Muscle of leg (tissue), 11 donors: Measurements from ENCODE around the gene RFPL1. TPM values are rescaled to one million over a fixed set of nuclear protein-coding genes. Genes with fewer than 3 reads are reported as not detected.

Experiments
- DNase-seq: peaks from one replicate; pipeline ENCODE4 v3.0.0; 2013
- H3K27ac ChIP-seq: one replicate; pipeline ENCODE4 v1.5.1; 2013; ENCODE audit warnings: mild to moderate bottlenecking, low read length, control low read depth
- H3K27me3 ChIP-seq: one replicate; pipeline ENCODE4 v1.6.1; 2013; ENCODE audit warnings: low read length; ENCODE audit not compliant: control insufficient read depth, insufficient read depth
- H3K36me3 ChIP-seq: one replicate; pipeline ENCODE4 v1.6.1; 2013; ENCODE audit warnings: low read length; ENCODE audit not compliant: control insufficient read depth, insufficient read depth
- H3K4me1 ChIP-seq: one replicate; pipeline ENCODE4 v1.6.1; 2013; ENCODE audit warnings: low read length; ENCODE audit not compliant: control insufficient read depth, insufficient read depth
- H3K4me3 ChIP-seq: one replicate; pipeline ENCODE4 v1.5.1; 2013; ENCODE audit warnings: low read length, control low read depth
- H3K9me3 ChIP-seq: replicated peaks from 2 replicates; pipeline ENCODE4 v1.6.1; 2013; ENCODE audit warnings: low read depth, low read length; ENCODE audit not compliant: control insufficient read depth
- WGBS: methylation state at CpG from one replicate; pipeline ENCODE4 v1.1.5; 2013; ENCODE audit warnings: missing lambda C conversion rate; ENCODE audit not compliant: insufficient coverage; 5-methylcytosine and 5-hydroxymethylcytosine counted together
- polyA plus RNA-seq, 8 donors: library from polyadenylated mRNA; unstranded; fragments of 120-200 nt; gene quantifications; one replicate each; pipeline versions ENCODE4 v1.2.1 to v1.2.3, GENCODE V29; 2013; ENCODE audit warnings: inconsistent platforms in 1 of 8, low replicate concordance in 1 of 8; ENCODE audit not compliant: insufficient read length in 8 of 8, insufficient read depth in 1 of 8
- total RNA-seq: library from RNA; stranded (reverse); fragments of 120-200 nt; gene quantifications from one replicate; pipeline ENCODE4 v1.2.4, GENCODE V29; 2013

RFPL1 gene
- total and polyA plus RNA-seq, 9 donors, result 0.24 to 0.48 (median 0.33) TPM; not detected in 6

DNA sequence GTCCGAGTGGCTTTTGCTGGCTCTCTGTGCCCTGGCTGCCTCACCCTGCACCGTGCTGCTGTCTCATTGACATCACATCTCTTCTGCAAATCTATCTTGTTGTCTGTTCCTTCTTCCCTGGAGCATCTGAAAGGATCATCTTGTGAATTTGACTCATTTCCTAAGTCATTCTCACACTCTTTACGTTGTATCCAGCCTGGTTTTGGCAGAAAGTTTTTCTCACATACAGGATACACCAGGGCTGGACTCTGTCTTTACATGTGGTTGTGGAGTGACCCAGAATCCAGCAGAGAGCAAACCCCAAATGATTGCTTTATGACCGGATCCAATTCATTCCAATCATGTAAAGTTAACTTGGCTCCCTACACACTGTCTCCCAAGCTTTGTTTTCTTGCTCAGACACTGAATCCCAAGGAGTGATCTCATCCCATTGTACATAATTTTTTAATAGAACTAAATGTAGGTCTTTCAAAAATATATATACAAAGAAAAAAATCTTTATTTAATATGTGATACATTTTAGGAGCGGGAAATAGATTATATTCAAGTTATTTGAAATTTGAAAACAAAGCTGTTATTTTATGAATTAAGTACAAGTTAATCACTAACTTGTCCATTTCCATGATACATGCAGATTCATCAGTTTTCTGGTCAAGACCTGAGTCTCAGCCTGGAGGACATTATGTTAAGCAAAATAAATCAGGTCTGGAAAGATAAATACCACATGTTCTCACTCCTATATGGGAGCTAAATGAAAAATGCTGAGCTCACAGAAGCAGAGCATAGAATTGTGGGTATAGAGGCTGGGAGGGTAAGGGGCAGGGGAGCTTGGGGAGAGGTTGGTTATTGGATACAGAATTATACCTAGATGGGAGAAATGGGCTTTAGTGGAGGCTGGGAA is 2.9 kb upstream of the RFPL1 start:
- H3K36me3 ChIP-seq, result no peaks in the 10 kb centered on the region
- H3K27ac ChIP-seq, result no peak overlapping the region
- H3K9me3 ChIP-seq, result no peaks in the 10 kb centered on the region
- H3K27me3 ChIP-seq, result peaks cover 10% of the 10 kb centered on the region
- no peaks in the 10 kb centered on the region for H3K4me1 ChIP-seq
- 29% methylated on average over 2 of the region's 5 CpGs for WGBS
- DNase-seq, result peak; percentile 79
- no peak overlapping the region for H3K4me3 ChIP-seq

DNA sequence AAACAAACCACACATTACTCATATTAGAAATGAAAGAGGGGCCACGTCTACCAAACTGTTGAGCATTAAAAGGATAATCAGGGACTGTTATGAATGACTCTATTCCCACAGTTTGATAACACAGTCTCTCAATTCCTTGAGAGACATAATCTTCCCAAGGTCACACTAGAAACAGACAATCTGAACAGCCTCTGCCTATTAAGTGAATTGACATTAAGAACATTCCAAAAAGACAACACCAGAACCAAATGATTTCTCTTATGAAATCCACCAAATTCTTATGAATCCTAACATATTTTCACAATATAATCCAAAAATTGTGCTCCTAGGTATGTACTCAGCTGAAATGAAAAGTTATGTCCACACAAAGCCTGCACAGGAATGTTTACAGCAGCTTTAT is 4.6 kb downstream of the RFPL1 start:
- DNase-seq, result no peak
- peaks cover 2% of the 10 kb centered on the region for H3K27me3 ChIP-seq
- H3K4me3 ChIP-seq, result no peak overlapping the region
- WGBS, result no CpG with 5 or more reads among the region's 1 CpG
- no peaks in the 10 kb centered on the region for H3K36me3 ChIP-seq
- no peak overlapping the region for H3K27ac ChIP-seq
- H3K4me1 ChIP-seq, result no peaks in the 10 kb centered on the region
- H3K9me3 ChIP-seq, result no peaks in the 10 kb centered on the region

DNA sequence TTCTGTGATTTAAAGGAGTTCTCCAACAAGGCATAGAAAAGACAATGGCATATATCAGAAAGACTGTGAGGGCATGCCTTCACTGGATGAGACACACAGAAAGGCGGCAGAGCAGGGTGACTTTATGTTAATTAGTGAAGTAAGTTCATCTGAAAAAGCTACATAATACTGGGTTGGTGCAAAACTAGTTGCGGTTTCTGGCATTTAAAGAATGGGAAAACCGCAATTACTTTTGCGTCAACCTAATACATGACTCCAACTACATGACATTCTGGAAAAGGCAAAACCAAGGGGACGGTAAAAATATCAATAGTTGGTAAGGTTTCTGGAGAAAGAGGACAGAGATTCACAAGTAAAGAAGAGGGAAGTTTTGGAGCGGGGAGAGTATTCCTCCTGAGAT is 5.1 kb downstream of the RFPL1 start:
- H3K27ac ChIP-seq, result no peak overlapping the region
- H3K9me3 ChIP-seq, result no peaks in the 10 kb centered on the region
- H3K36me3 ChIP-seq, result no peaks in the 10 kb centered on the region
- H3K27me3 ChIP-seq, result peaks cover 2% of the 10 kb centered on the region
- no peaks in the 10 kb centered on the region for H3K4me1 ChIP-seq
- no peak overlapping the region for H3K4me3 ChIP-seq
- no CpG with 5 or more reads among the region's 6 CpGs for WGBS
- no peak for DNase-seq

DNA sequence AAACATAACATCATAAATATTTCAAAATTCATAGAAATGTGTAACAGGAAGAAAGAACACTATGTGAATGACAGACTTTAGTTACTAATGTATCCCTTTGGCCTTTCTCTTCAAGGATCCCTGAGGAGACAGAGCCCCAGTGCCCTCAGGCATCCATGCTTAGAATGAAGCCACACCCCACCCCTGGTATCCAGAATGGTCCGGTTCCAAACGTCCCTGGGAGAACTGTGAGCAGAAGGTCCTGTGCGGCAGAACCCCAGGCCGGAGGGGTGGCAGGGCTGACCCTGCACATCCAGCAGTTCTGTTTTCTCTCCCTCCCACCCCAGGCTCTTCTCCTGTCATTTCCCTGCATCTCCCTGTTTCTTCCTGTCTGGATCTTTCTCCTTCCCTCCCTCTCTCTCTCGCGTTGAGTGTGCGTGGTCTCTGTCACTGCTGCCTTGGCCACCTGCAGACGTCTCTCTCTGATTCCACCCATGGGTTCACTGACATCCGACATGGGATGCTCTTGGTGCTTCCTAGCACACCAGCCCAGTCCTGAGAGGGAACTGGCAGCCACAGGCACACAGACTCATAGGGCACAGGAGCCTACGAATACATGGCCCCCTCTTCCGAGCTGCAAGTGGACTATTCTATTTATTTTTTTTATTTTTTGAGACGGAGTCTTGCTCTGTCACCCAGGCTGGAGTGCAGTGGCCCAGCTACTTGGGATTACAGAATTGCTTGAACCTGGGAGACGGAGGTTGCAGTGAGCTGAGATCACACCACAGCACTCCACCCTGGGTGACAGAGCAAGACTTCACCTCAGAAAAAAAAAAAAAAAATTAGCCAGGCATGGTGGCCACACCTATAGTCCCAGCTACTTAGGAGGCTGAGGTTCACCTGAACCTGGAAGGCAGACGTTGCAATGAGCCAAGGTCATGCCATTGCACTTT is 5.7 kb downstream of the RFPL1 start:
- Histone ChIP-seq H3K27me3 (peaks cover 2% of the 10 kb centered on the region), H3K9me3 (no peaks in the 10 kb centered on the region), H3K4me3 (no peak overlapping the region), H3K4me1 (no peaks in the 10 kb centered on the region), H3K36me3 (no peaks in the 10 kb centered on the region), H3K27ac (no peak overlapping the region)
- WGBS, result 51% methylated on average over 10 of the region's 14 CpGs
- no peak for DNase-seq

DNA sequence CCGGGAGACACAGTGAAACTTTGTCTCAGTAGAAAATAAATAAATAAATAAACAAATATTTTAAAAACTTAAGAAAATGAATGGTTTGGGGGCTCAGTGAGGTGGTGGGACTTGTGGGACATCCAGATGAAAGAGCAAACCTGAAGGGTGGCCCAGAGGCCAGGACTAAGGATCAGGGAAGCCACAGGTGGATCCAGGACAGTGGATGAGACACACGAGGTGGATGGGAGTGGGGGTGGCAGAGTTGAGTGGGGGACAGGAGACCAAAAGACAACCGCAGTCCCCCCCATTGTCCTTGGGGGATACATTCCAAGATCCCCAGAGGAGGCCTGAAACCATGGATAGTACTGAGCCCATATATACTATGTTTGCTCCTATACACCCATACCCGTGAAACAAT is 7.1 kb downstream of the RFPL1 start:
- Histone ChIP-seq H3K36me3 (no peaks in the 10 kb centered on the region), H3K27me3 (peaks cover 2% of the 10 kb centered on the region), H3K4me3 (no peak overlapping the region), H3K4me1 (no peaks in the 10 kb centered on the region), H3K27ac (no peak overlapping the region), H3K9me3 (no peaks in the 10 kb centered on the region)
- WGBS, result no CpG with 5 or more reads among the region's 4 CpGs
- DNase-seq, result no peak

DNA sequence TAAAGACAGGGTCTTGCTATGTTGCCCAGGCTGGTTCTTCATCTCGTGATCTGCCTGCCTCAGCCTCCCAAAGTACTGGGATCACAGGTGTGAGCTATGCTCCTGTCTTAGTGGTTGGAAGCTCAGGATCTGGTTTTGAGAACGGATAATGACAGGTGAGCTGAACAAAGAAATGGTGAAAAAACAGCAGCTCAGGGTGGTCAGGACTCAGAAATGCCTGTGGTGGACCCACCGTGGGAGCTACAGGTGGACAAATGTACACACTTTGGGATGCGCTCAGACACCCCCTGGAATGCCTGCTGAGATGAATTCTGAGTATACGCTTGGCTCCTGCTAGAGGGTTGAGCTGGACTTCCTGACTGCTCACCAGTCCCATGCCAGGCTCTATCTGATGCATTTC is 9.5 kb downstream of the RFPL1 start:
- H3K4me3 ChIP-seq, result no peak overlapping the region
- H3K27me3 ChIP-seq, result peaks cover 2% of the 10 kb centered on the region
- WGBS, result 73% methylated on average over 3 of the region's 5 CpGs
- no peaks in the 10 kb centered on the region for H3K4me1 ChIP-seq
- H3K9me3 ChIP-seq, result no peaks in the 10 kb centered on the region
- no peak overlapping the region for H3K27ac ChIP-seq
- no peak for DNase-seq
- H3K36me3 ChIP-seq, result no peaks in the 10 kb centered on the region

DNA sequence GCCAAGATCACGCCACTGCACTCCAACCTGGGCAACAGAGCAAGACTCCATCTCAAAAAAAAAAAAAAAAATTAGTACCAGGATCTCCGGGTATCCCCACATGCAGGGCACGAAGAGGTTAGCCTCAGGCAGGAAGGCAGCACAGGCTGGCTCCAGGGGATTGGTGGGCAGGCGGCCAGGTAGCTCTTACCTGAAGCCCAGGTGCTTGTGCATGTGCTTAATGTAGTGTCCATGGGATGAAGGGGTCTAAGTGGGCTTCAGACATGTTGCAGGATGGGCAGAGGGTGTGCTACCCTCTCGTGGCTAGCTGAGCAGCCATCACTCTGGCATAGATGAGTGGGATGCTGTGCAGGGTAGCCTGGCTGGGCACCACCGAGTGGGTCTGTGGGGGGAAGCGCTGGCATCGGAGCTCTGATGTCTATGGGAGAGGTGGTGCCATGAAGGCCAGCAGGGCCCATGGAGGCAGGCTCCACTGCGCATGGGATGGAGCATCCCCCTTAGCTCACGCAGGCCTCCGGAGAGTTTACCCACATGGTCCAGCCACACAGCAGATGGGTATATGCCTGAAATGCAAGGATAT is 11.0 kb downstream of the RFPL1 start:
- no peak for DNase-seq
- no peak overlapping the region for H3K4me3 ChIP-seq
- H3K36me3 ChIP-seq, result no peaks in the 10 kb centered on the region
- H3K4me1 ChIP-seq, result no peaks in the 10 kb centered on the region
- no peaks in the 10 kb centered on the region for H3K27me3 ChIP-seq
- no peaks in the 10 kb centered on the region for H3K9me3 ChIP-seq
- WGBS, result 86% methylated on average over 9 of the region's 11 CpGs
- no peak overlapping the region for H3K27ac ChIP-seq

DNA sequence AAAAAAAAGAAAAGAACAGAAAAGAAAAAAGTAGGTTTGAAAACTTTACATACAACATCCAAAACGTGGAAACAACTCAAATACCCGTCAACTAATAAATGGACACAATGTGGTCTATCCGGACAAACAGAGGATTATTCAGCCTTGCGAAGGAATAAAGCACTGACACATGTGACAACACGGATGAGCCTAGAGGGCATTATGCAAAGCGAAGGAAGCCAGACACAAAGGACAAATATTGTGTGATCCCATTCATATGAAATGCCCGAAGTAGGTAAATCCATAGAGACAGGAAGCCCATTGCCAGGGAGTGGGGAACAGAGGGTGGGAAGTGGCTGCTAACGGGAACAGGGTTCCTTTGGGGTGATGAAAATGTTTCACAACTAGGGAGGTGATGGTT is 11.8 kb downstream of the RFPL1 start:
- Histone ChIP-seq H3K27me3 (no peaks in the 10 kb centered on the region), H3K27ac (no peak overlapping the region), H3K4me1 (no peaks in the 10 kb centered on the region), H3K4me3 (no peak overlapping the region), H3K9me3 (no peaks in the 10 kb centered on the region), H3K36me3 (no peaks in the 10 kb centered on the region)
- DNase-seq, result no peak
- 88% methylated on average over 5 of the region's 8 CpGs for WGBS

DNA sequence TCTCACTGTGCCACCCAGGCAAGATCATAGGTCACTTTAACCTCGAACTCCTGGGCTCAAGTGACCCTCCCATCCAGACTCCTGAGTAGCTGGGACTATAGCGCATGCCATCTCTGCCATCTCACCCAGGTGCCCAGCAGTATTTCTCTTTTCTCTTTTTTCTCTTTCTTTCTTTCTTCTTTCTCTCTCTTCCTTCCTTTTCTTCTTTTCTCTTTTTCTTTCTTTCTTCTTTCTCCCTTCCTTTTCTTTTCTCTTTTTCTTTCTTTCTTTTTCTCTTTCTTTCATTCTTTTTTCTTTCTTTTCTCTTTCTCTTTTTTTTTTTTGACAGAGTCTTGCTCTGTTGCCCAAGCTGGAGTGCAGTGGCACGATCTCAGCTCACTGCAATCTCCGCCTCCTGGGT is 13.5 kb downstream of the RFPL1 start:
- 71% methylated on average over 2 of the region's 4 CpGs for WGBS
- Histone ChIP-seq H3K27me3 (no peaks in the 10 kb centered on the region), H3K4me3 (no peak overlapping the region), H3K4me1 (peaks cover 4% of the 10 kb centered on the region), H3K36me3 (no peaks in the 10 kb centered on the region), H3K9me3 (no peaks in the 10 kb centered on the region), H3K27ac (no peak overlapping the region)
- DNase-seq, result no peak

DNA sequence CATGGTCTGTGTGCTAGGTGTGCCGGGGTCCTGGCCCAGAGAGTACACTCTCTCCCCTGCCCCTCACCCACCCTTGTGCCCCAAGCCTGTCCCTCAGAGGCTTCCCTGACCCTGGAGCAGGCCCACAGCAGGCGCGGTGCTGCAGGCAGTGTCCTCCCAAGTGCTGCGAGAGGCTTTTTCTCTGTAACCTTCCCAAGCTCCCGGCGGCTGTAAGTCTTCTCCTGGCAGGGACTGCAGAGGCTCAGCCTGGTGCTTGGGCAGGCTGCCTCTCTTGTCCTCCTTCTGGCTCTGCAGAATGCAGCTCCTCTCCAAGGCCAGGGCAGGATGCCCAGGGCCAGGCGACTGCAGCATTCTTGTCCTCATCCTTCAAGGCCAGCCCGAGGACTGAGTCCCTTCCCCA is 15.9 kb downstream of the RFPL1 start:
- no peaks in the 10 kb centered on the region for H3K36me3 ChIP-seq
- no peak overlapping the region for H3K4me3 ChIP-seq
- H3K27ac ChIP-seq, result peak overlapping the region; percentile 7
- no peaks in the 10 kb centered on the region for H3K9me3 ChIP-seq
- H3K4me1 ChIP-seq, result peaks cover 4% of the 10 kb centered on the region
- 44% methylated on average over 7 of the region's 8 CpGs for whole genome bisulfite sequencing
- DNase-seq, result peak; percentile 37
- no peaks in the 10 kb centered on the region for H3K27me3 ChIP-seq
